Urothelium cell line (cell line): ENCODE data around the gene ALG6.

Experiments
- DNase-seq: peaks from one replicate; pipeline ENCODE4 v3.0.0; 2011; ENCODE audit warnings: low spot score, mixed read lengths
- FAIRE-seq: peaks from 2 replicates; lab custom pipeline; 2011; peaks lifted over from hg19 to GRCh38; lab: Jason Lieb, UNC

ALG6 gene

DNA sequence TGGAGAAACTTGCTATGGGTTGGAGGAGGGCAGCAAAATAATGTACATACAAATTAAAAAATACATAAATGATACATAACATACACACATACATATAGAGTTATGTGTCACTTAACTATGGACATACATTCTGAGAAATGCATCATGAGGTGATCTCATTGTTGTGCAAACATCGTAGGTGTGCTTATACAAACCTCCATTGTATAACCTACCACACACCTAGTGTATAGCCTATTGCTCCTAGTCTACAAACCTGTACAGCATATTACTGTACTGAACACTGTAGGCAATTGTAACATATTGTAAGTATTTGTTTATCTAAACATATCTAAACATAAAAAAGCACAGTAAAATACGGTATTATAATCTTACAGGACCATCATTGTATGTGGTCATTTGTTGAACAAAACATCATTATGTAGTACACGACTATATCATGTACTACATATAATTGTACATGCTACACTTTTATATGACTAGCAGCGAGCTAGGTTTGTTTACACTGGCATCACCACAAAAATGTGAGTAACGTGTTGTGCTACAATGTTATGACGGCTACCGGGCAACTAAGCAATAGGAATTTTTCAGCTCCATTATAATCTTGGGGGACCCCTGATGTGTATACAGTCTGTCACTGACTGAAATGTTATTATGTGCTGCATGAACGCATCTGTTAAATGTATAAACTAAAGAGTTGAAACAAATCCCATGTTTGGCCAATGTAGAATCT, 120.1 kb downstream of the ALG6 start:
- no peak for FAIRE-seq

More for the DNA sequence above, 120.1 kb downstream of the ALG6 start:
- no peak for DNase-seq
